ENCODE measurements around the gene ALDOA.

ALDOA gene

GRCh38 chr16:30070490-30070889 lies 4.9 kb downstream of the ALDOA start:
- no peak for TF ChIP-seq GATA2 (IDR thresholded peaks at IDR 0.05; ENCODE audit: low read depth, low read length)
- no peak for TF ChIP-seq GATA3 (IDR thresholded peaks at IDR 0.05; ENCODE audit: low read depth, low read length)

- TF ChIP-seq GATA2 (IDR thresholded peaks at IDR 0.05; ENCODE audit: low read depth, low read length) = no peak
- TF ChIP-seq GATA3 (IDR thresholded peaks at IDR 0.05; ENCODE audit: low read depth, low read length) = no peak
These were observed 10.1 kb downstream of the ALDOA start, which contains the start of gene PPP4C for GRCh38 chr16:30075503-30076275. Gene PPP4C, plus strand, starts transcription at chr16:30075994. Its CDS starts 384 bp downstream, at chr16:30076378.

- TF ChIP-seq GATA3 (IDR thresholded peaks at IDR 0.05; ENCODE audit: low read depth, low read length) (no peak), GATA2 (IDR thresholded peaks at IDR 0.05; ENCODE audit: low read depth, low read length) (no peak)
These were observed 10.8 kb downstream of the ALDOA start for GRCh38 chr16:30076276-30076791.

- no peak for TF ChIP-seq GATA2 (IDR thresholded peaks at IDR 0.05; ENCODE audit: low read depth, low read length)
- TF ChIP-seq GATA3 (IDR thresholded peaks at IDR 0.05; ENCODE audit: low read depth, low read length) = no peak
These were observed 12.1 kb downstream of the ALDOA start for GRCh38 chr16:30077656-30078055.

- TF ChIP-seq GATA2 (IDR thresholded peaks at IDR 0.05; ENCODE audit: low read depth, low read length) = no peak
These were observed 13.2 kb downstream of the ALDOA start for GRCh38 chr16:30078744-30079143.

- TF ChIP-seq GATA3 (IDR thresholded peaks at IDR 0.05; ENCODE audit: low read depth, low read length) (no peak), GATA2 (IDR thresholded peaks at IDR 0.05; ENCODE audit: low read depth, low read length) (no peak)
These were observed 13.9 kb downstream of the ALDOA start for GRCh38 chr16:30079480-30079879.

GRCh38 chr16:30082545-30083090 lies 17.1 kb downstream of the ALDOA start:
- TF ChIP-seq GATA2 (IDR thresholded peaks at IDR 0.05; ENCODE audit: low read depth, low read length) (no peak), GATA3 (IDR thresholded peaks at IDR 0.05; ENCODE audit: low read depth, low read length) (no peak)

- no peak for TF ChIP-seq GATA2 (IDR thresholded peaks at IDR 0.05; ENCODE audit: low read depth, low read length)
- no peak for TF ChIP-seq GATA3 (IDR thresholded peaks at IDR 0.05; ENCODE audit: low read depth, low read length)
These were observed 17.9 kb downstream of the ALDOA start for GRCh38 chr16:30083216-30084055.

GRCh38 chr16:30084096-30084815 lies 18.7 kb downstream of the ALDOA start:
- TF ChIP-seq GATA3 (IDR thresholded peaks at IDR 0.05; ENCODE audit: low read depth, low read length) (no peak), GATA2 (IDR thresholded peaks at IDR 0.05; ENCODE audit: low read depth, low read length) (no peak)

- TF ChIP-seq GATA2 (IDR thresholded peaks at IDR 0.05; ENCODE audit: low read depth, low read length) (no peak), GATA3 (IDR thresholded peaks at IDR 0.05; ENCODE audit: low read depth, low read length) (no peak)
These were observed 19.2 kb downstream of the ALDOA start for GRCh38 chr16:30084816-30085159.

GRCh38 chr16:30085247-30085646 lies 19.7 kb downstream of the ALDOA start:
- TF ChIP-seq GATA2 (IDR thresholded peaks at IDR 0.05; ENCODE audit: low read depth, low read length) (no peak), GATA3 (IDR thresholded peaks at IDR 0.05; ENCODE audit: low read depth, low read length) (no peak)

GRCh38 chr16:30085820-30086219 lies 20.3 kb downstream of the ALDOA start:
- TF ChIP-seq GATA3 (IDR thresholded peaks at IDR 0.05; ENCODE audit: low read depth, low read length) = no peak
- no peak for TF ChIP-seq GATA2 (IDR thresholded peaks at IDR 0.05; ENCODE audit: low read depth, low read length)

GRCh38 chr16:30086291-30087140 lies 21.0 kb downstream of the ALDOA start:
- TF ChIP-seq GATA3 (IDR thresholded peaks at IDR 0.05; ENCODE audit: low read depth, low read length) (no peak), GATA2 (IDR thresholded peaks at IDR 0.05; ENCODE audit: low read depth, low read length) (no peak)
